GM06990 (cell line): Measurements from ENCODE around the gene ARMC8.

Experiments
- DNase-seq: peaks from one replicate; pipeline ENCODE4 v3.0.0-alpha.2; 2011; ENCODE audit not compliant: insufficient read length; ENCODE audit errors: extremely low read depth
- H3K27me3 ChIP-seq: replicated peaks from 2 replicates; pipeline ENCODE4 v1.6.0; 2011; ENCODE audit warnings: low read length; ENCODE audit not compliant: control insufficient read depth, insufficient read depth
- H3K36me3 ChIP-seq: 2 replicates; pipeline ENCODE4 v1.5.1; 2011; ENCODE audit warnings: low read length; ENCODE audit not compliant: control insufficient read depth, insufficient read depth
- H3K4me3 ChIP-seq: replicated peaks from 2 replicates; pipeline ENCODE4 v1.5.1; 2011; ENCODE audit warnings: low read depth, mild to moderate bottlenecking, control low read depth, low read length
- CTCF ChIP-seq: IDR thresholded peaks from 2 replicates; pipeline ENCODE4 v1.5.1; 2011; ENCODE audit warnings: low read length, control low read depth, mild to moderate bottlenecking, inconsistent platforms; ENCODE audit not compliant: insufficient read depth, poor library complexity, severe bottlenecking

Gene ARMC8

GRCh38 chr3:138213398-138214085 is 26.4 kb downstream of the ARMC8 start:
- Histone ChIP-seq H3K36me3 (no peaks in the 10 kb centered on the region), H3K27me3 (no peaks in the 10 kb centered on the region), H3K4me3 (no peak overlapping the region)
- no peak for TF ChIP-seq CTCF
- no peak for DNase-seq

- Histone ChIP-seq H3K27me3 (no peaks in the 10 kb centered on the region), H3K36me3 (peaks cover 6% of the 10 kb centered on the region), H3K4me3 (no peak overlapping the region)
- TF ChIP-seq CTCF, result no peak
- no peak for DNase-seq
These were observed 32.2 kb downstream of the ARMC8 start for GRCh38 chr3:138219255-138219654.

- DNase-seq, result no peak
These were observed 33.1 kb downstream of the ARMC8 start for GRCh38 chr3:138220242-138220641.

GRCh38 chr3:138220788-138221187 is 33.7 kb downstream of the ARMC8 start:
- DNase-seq, result no peak
- Histone ChIP-seq H3K36me3 (peaks cover 11% of the 10 kb centered on the region), H3K4me3 (no peak overlapping the region), H3K27me3 (no peaks in the 10 kb centered on the region)
- no peak for TF ChIP-seq CTCF

More at GRCh38 chr3:138220242-138220641, 33.1 kb downstream of the ARMC8 start:
- H3K4me3 ChIP-seq, result no peak overlapping the region
- peaks cover 11% of the 10 kb centered on the region for H3K36me3 ChIP-seq
- no peak for TF ChIP-seq CTCF
- H3K27me3 ChIP-seq, result no peaks in the 10 kb centered on the region

GRCh38 chr3:138222131-138222941 is 35.2 kb downstream of the ARMC8 start:
- DNase-seq, result no peak
- TF ChIP-seq CTCF, result no peak
- H3K4me3 ChIP-seq, result no peak overlapping the region
- peaks cover 11% of the 10 kb centered on the region for H3K36me3 ChIP-seq
- no peaks in the 10 kb centered on the region for H3K27me3 ChIP-seq

- H3K4me3 ChIP-seq, result no peak overlapping the region
- H3K27me3 ChIP-seq, result no peaks in the 10 kb centered on the region
- peaks cover 11% of the 10 kb centered on the region for H3K36me3 ChIP-seq
- no peak for TF ChIP-seq CTCF
- DNase-seq, result no peak
These were observed 35.8 kb downstream of the ARMC8 start for GRCh38 chr3:138222942-138223287.
